ENCODE results near the gene SLIT1.

Gene SLIT1

GRCh38 chr10:97061423-97061822, 124.3 kb downstream of the SLIT1 start:
- no peak for DNase-seq

GRCh38 chr10:97060441-97061084, 125.2 kb downstream of the SLIT1 start:
- DNase-seq: no peak

GRCh38 chr10:97059872-97060205, 125.9 kb downstream of the SLIT1 start:
- no peak for DNase-seq

- no peak for DNase-seq
These were observed 126.5 kb downstream of the SLIT1 start for GRCh38 chr10:97059006-97059871.

- no peak for DNase-seq
These were observed 127.2 kb downstream of the SLIT1 start for GRCh38 chr10:97058521-97058920.

GRCh38 chr10:97057491-97058235, 128.1 kb downstream of the SLIT1 start:
- no peak for DNase-seq

DNA sequence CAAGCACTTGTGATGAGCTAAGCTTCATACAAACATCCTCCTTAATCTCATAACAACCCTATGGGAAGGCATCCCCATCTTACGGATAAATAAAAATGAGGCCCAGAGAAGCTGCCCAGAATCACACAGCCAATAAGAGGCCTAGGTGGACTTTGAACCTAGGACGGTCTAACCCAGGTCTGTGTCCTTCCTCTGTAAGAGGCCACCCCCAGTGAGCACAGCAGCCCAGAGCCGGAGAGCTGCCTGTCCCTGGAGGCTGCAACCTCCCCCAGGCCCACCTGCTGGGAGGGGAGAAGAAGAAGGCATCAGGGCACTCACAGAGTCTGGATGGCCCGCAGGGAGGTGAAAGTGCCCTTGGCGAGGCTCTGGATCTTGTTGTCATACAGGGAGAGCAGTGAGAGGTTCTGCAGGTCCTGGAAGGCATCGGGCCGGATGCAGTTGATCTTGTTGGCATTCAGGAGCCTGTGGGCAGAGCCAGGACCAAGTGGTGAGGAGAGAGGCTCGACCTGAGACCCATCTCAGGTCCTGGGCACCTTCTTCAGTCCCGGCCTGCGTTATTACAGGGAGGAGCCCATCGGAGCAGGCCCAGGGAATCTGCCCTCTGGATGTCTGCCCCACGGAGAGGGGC, 129.6 kb downstream of the SLIT1 start:
- no peak for DNase-seq

GRCh38 chr10:97053276-97053675, 132.5 kb downstream of the SLIT1 start:
- no peak for DNase-seq

- DNase-seq: no peak
These were observed 134.7 kb downstream of the SLIT1 start for GRCh38 chr10:97050956-97051496.

DNA sequence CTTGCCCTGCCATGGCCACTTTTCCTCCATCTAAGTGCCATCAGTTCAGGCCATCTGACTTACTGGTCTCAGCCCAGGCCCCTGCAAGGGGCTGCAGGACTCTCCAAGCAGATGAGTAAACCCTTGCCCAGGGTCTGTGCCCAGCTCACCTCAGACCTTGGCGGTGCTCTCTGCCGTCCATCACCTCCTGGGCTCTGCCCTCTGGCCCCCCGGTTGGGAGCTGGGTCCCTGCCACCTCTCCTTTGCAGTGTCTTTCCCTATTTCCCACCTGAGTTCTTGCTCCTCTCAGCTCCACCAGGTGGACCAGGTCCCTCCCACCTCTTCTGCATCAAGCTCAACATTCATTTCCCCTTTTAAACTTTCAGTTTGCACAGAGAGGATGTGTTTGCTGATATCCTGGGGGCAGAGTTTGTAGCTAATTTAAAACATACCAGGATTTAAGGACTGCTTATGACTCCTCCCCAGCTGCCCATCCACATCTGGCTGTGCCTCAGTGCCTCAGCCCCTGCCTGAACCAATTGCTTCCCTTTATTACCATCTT, 135.5 kb downstream of the SLIT1 start:
- DNase-seq: no peak

DNA sequence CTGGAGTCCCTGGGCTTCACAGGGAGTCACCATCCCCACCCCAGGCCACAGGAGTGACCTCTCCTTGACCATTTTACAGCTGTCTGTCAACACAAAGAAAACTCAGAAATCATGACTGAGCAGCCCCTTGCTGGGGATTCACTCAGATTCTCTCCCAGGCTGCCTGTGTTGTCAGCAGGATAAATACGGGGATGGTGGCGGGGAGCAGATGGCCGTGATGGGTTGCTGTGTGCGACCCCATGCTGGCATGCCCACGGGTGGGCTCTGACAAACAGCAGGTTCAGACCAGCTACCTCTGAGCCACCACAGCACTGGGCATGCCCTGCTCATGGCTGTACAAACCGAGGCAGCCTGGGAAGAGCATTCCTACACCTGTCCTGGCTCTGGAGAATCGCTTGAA, 136.1 kb downstream of the SLIT1 start:
- DNase-seq: no peak

- DNase-seq: no peak
These were observed 136.9 kb downstream of the SLIT1 start for GRCh38 chr10:97048649-97049427.

- DNase-seq: no peak
These were observed 138.0 kb downstream of the SLIT1 start for GRCh38 chr10:97047788-97048187.

DNA sequence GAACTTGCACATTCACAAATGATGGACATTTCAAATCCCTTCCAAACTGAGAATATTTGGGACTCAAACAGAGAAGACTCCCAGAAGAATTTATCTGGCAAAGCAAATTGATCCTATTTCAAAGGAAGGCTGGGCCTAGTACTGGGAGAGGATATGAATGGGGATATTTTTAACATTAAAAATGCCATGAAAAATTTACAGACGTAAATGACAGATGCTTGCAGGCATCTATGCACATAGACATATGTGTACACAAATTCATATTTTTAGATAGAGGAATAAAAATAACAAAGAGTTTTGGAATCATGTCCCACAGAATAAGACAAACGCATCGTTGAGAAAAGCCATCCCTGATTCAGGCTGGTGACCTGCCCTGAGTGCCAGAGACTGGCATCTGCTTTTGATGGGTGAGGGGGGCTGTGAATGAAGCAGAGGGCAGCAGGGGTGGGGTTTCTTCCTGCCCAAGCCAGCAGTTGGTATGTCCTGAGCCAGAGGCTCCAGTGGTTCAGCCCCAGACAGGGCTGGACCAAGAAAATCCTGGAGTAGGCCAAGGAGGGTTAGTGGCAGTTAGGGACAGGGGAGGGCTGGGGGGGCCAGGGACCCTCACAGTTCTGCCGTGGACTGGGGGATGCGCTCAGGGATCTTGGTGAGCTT, 138.5 kb downstream of the SLIT1 start:
- DNase-seq: no peak

DNA sequence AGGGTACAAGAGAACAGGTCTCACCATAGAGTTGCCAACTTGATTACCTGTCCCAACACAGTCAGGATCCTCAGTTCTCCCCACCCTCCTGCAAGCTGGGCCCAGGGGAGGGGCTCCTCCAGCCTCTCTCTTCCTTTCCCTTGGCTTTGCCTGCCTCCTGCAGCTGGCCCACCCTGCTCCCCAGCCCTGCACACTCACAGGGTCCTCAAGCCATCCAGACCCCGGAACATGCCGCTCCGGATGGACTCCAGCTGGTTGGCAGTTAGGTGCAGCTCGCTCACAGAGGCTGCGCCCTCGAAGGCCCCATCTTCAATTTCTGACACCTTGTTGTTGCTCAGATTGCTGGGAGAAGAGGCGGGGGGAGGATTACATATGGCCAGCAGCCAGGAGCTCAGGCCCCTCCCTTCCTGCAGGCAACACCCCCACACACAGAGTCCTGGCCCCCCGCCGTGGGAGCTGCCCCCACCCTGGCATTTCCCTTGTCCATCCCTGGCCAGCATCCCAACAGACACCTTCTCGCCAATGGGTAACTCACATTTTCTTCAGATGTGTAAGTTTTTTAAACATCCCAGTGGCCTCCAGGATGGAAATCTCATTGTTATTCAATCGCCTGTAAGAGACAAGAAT, 139.2 kb downstream of the SLIT1 start:
- no peak for DNase-seq

DNA sequence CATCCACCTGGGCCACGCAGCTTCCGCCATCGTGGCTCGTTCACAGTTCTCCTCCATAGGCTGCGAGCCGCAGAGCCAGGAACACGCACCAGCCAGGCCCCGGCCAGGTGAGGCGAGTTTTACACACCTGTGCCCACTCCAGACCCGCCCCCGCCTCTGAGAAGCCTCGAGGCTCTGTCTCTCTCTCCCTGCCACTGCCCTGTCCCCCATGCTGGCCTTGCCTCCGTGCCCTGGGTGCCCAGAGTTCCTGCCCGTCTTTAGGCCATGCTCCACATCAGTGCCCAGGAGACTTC, 142.2 kb downstream of the SLIT1 start:
- DNase-seq: no peak

- DNase-seq: no peak
These were observed 142.8 kb downstream of the SLIT1 start for GRCh38 chr10:97042716-97043562.

GRCh38 chr10:97042081-97042480, 143.7 kb downstream of the SLIT1 start:
- no peak for DNase-seq

DNA sequence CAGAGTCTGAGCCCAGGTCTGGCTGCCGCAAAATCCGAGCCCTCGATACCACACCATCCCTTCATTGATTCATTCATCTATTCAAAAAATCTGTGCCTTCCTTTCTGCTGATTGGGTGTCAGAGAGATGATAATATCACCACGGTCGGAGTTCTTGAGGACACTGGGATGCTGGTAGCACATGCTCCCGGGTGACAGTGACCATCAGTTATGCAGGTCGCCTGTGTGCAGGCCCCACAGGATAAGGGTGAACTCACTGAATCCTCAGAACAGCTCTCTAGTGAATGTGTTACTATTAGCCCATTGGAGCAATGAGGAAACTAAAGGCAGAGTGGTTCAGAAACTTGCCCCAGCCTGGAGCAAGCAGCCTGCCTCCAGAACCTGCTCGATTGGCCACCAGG, 145.1 kb downstream of the SLIT1 start:
- no peak for DNase-seq

DNA sequence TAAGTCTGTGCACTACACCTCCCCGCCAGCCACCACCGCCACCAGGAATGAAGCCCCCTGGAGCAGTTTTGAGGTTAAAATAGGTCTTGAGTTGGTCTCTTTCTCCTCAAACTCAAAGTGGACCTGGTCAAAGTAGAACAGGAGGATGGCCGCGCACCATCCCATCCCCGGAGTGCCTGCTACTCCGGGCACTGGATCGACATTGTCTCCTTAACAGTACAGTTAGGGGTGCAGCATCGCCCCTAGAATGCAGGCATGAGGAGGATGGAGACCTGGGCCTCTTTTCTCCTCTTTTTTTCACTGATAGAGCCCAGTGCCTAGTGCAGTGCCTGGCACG, 145.5 kb downstream of the SLIT1 start:
- no peak for DNase-seq
